Measurements from ENCODE around the gene SPON2. TPM values are rescaled to one million over a fixed set of nuclear protein-coding genes. Genes with fewer than 3 reads are reported as not detected.

SPON2 gene
- total RNA-seq, 1 donor = 38.7 TPM

GRCh38 chr4:1160351-1160750 is 12.0 kb downstream of the SPON2 start:
- Histone ChIP-seq H3K27me3 (ENCODE audit: insufficient read depth, low read length) (peaks cover 8% of the 10 kb centered on the region), H4K20me1 (ENCODE audit: insufficient read depth, low read length) (peaks cover 2% of the 10 kb centered on the region), H3K79me2 (ENCODE audit: insufficient read depth, low read length) (no peaks in the 10 kb centered on the region), H3K4me3 (ENCODE audit: insufficient read depth, low read length) (no peak overlapping the region), H3K36me3 (ENCODE audit: insufficient read depth, low read length) (no peaks in the 10 kb centered on the region), H3K4me1 (ENCODE audit: insufficient read depth, low read length) (no peaks in the 10 kb centered on the region), H3K4me2 (ENCODE audit: insufficient read depth, low read length) (no peak overlapping the region), H3K27ac (ENCODE audit: low read depth, low read length) (no peak overlapping the region), H3K9me3 (ENCODE audit: low read depth, low read length) (peaks cover 6% of the 10 kb centered on the region), H2AFZ (ENCODE audit: low read length) (no peak overlapping the region)
- no peak for DNase-seq (ENCODE audit: insufficient read length, low spot score, missing footprints)
- no peak for TF ChIP-seq CTCF (IDR thresholded peaks at IDR 0.05; ENCODE audit: extremely low read depth, low read depth, low read length)

GRCh38 chr4:1156069-1156468 is 16.3 kb downstream of the SPON2 start:
- Histone ChIP-seq H3K27ac (ENCODE audit: low read depth, low read length) (no peak overlapping the region), H3K4me2 (ENCODE audit: insufficient read depth, low read length) (no peak overlapping the region), H3K4me1 (ENCODE audit: insufficient read depth, low read length) (peaks cover 6% of the 10 kb centered on the region), H3K9me3 (ENCODE audit: low read depth, low read length) (peaks cover 6% of the 10 kb centered on the region), H2AFZ (ENCODE audit: low read length) (no peak overlapping the region), H3K4me3 (ENCODE audit: insufficient read depth, low read length) (no peak overlapping the region), H3K36me3 (ENCODE audit: insufficient read depth, low read length) (no peaks in the 10 kb centered on the region), H3K27me3 (ENCODE audit: insufficient read depth, low read length) (peaks cover 8% of the 10 kb centered on the region), H3K79me2 (ENCODE audit: insufficient read depth, low read length) (no peaks in the 10 kb centered on the region), H4K20me1 (ENCODE audit: insufficient read depth, low read length) (no peaks in the 10 kb centered on the region)
- no peak for TF ChIP-seq CTCF (IDR thresholded peaks at IDR 0.05; ENCODE audit: extremely low read depth, low read depth, low read length)
- no peak for DNase-seq (ENCODE audit: insufficient read length, low spot score, missing footprints)

- Histone ChIP-seq H2AFZ (ENCODE audit: low read length) (no peak overlapping the region), H3K4me1 (ENCODE audit: insufficient read depth, low read length) (peaks cover 6% of the 10 kb centered on the region), H3K27me3 (ENCODE audit: insufficient read depth, low read length) (peaks cover 8% of the 10 kb centered on the region), H3K79me2 (ENCODE audit: insufficient read depth, low read length) (no peaks in the 10 kb centered on the region), H3K4me2 (ENCODE audit: insufficient read depth, low read length) (no peak overlapping the region), H3K36me3 (ENCODE audit: insufficient read depth, low read length) (no peaks in the 10 kb centered on the region), H3K27ac (ENCODE audit: low read depth, low read length) (no peak overlapping the region), H4K20me1 (ENCODE audit: insufficient read depth, low read length) (no peaks in the 10 kb centered on the region), H3K9me3 (ENCODE audit: low read depth, low read length) (peaks cover 6% of the 10 kb centered on the region), H3K4me3 (ENCODE audit: insufficient read depth, low read length) (no peak overlapping the region)
- no peak for TF ChIP-seq CTCF (IDR thresholded peaks at IDR 0.05; ENCODE audit: extremely low read depth, low read depth, low read length)
- peak; percentile 19 for DNase-seq (ENCODE audit: insufficient read length, low spot score, missing footprints)
Measured at GRCh38 chr4:1155314-1155713, 17.1 kb downstream of the SPON2 start.

GRCh38 chr4:1154523-1155182 is 17.7 kb downstream of the SPON2 start:
- H3K4me3 ChIP-seq (ENCODE audit: insufficient read depth, low read length) = no peak overlapping the region
- peaks cover 6% of the 10 kb centered on the region for H3K9me3 ChIP-seq (ENCODE audit: low read depth, low read length)
- H3K36me3 ChIP-seq (ENCODE audit: insufficient read depth, low read length) = no peaks in the 10 kb centered on the region
- H3K4me1 ChIP-seq (ENCODE audit: insufficient read depth, low read length) = peaks cover 6% of the 10 kb centered on the region
- peaks cover 8% of the 10 kb centered on the region for H3K27me3 ChIP-seq (ENCODE audit: insufficient read depth, low read length)
- H3K4me2 ChIP-seq (ENCODE audit: insufficient read depth, low read length) = peak overlapping the region; percentile 53
- no peaks in the 10 kb centered on the region for H3K79me2 ChIP-seq (ENCODE audit: insufficient read depth, low read length)
- DNase-seq (ENCODE audit: insufficient read length, low spot score, missing footprints) = peak; percentile 89
- no peak for TF ChIP-seq CTCF (IDR thresholded peaks at IDR 0.05; ENCODE audit: extremely low read depth, low read depth, low read length)
- H4K20me1 ChIP-seq (ENCODE audit: insufficient read depth, low read length) = no peaks in the 10 kb centered on the region
- no peak overlapping the region for H3K27ac ChIP-seq (ENCODE audit: low read depth, low read length)
- H2AFZ ChIP-seq (ENCODE audit: low read length) = peak overlapping the region; percentile 51
